Chondrocyte (in vitro differentiated cells): ENCODE measurements around the gene EPHB2. TPM values are rescaled to one million over a fixed set of nuclear protein-coding genes. Genes with fewer than 3 reads are reported as not detected.

ENCODE experiments used
- DNase-seq: peaks from one replicate; pipeline ENCODE4 v3.0.0; 2021; ENCODE audit warnings: mixed read lengths, low spot score
- H3K27ac Mint-ChIP-seq: one replicate; pipeline ENCODE4 v1.8.0; 2021; ENCODE audit warnings: mild to moderate bottlenecking, moderate library complexity, mixed read lengths; ENCODE audit not compliant: unreplicated experiment
- H3K27me3 Mint-ChIP-seq: 2 replicates; pipeline ENCODE4 v1.8.0; 2021; ENCODE audit warnings: low read depth, mixed read lengths
- H3K36me3 Mint-ChIP-seq: 2 replicates; pipeline ENCODE4 v1.8.0; 2021; ENCODE audit warnings: low read depth, mixed read lengths
- H3K4me1 Mint-ChIP-seq: 2 replicates; pipeline ENCODE4 v1.8.0; 2021; ENCODE audit warnings: low read depth, mild to moderate bottlenecking, mixed read lengths
- H3K4me3 Mint-ChIP-seq: one replicate; pipeline ENCODE4 v1.8.0; 2021; ENCODE audit warnings: mild to moderate bottlenecking, moderate library complexity, mixed read lengths; ENCODE audit not compliant: unreplicated experiment
- H3K9me3 Mint-ChIP-seq: 2 replicates; pipeline ENCODE4 v1.8.0; 2021; ENCODE audit warnings: low read depth, mixed read lengths
- total RNA-seq: library from RNA; stranded (reverse); gene quantifications from 3 replicates; pipeline ENCODE4 v1.2.1, GENCODE V29; 2021
- TF ChIP-seq, protein P1 (sequence below): fragments of 200-600 bp; sonication (generic); IDR thresholded peaks from 2 replicates; pipeline ENCODE4 v1.5.0; 2021; ENCODE audit warnings: antibody characterized with exemption, mild to moderate bottlenecking, moderate library complexity

Gene EPHB2
- total RNA-seq, 1 donor from 2014 or later = 44.6 TPM

DNA sequence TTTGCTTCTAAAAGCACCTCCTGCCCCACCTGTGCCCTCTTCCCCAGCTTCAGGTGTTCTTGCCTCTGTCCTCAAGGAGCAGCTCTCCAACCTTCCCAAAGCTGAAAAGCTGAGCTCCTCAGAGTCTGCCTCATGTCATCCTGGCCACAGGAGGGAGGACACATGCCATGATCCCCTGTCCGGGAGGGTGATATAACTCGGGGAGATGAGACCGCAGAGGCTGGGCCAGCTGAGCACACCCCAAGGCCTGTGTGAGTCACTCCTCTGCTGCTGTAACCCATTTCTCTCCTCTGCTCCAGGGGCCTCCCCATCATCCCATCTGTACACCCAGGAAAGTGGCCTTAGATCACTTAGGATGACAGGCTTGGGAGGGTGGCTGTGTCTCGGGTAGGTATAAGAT lies 49.8 kb downstream of the EPHB2 start:
- H3K36me3 Mint-ChIP-seq = no peaks in the 10 kb centered on the region
- H3K9me3 Mint-ChIP-seq = no peaks in the 10 kb centered on the region
- DNase-seq = no peak
- TF ChIP-seq, protein P1, sequence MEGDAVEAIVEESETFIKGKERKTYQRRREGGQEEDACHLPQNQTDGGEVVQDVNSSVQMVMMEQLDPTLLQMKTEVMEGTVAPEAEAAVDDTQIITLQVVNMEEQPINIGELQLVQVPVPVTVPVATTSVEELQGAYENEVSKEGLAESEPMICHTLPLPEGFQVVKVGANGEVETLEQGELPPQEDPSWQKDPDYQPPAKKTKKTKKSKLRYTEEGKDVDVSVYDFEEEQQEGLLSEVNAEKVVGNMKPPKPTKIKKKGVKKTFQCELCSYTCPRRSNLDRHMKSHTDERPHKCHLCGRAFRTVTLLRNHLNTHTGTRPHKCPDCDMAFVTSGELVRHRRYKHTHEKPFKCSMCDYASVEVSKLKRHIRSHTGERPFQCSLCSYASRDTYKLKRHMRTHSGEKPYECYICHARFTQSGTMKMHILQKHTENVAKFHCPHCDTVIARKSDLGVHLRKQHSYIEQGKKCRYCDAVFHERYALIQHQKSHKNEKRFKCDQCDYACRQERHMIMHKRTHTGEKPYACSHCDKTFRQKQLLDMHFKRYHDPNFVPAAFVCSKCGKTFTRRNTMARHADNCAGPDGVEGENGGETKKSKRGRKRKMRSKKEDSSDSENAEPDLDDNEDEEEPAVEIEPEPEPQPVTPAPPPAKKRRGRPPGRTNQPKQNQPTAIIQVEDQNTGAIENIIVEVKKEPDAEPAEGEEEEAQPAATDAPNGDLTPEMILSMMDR = no peak
- peaks cover 4% of the 10 kb centered on the region for H3K4me1 Mint-ChIP-seq
- H3K27me3 Mint-ChIP-seq = no peaks in the 10 kb centered on the region
- H3K4me3 Mint-ChIP-seq = no peak overlapping the region
- H3K27ac Mint-ChIP-seq = no peak overlapping the region

- TF ChIP-seq, protein P1 = no peak
- no peak for DNase-seq
- H3K27ac Mint-ChIP-seq = no peak overlapping the region
- H3K36me3 Mint-ChIP-seq = no peaks in the 10 kb centered on the region
- H3K4me1 Mint-ChIP-seq = no peaks in the 10 kb centered on the region
- no peak overlapping the region for H3K4me3 Mint-ChIP-seq
- no peaks in the 10 kb centered on the region for H3K27me3 Mint-ChIP-seq
- H3K9me3 Mint-ChIP-seq = no peaks in the 10 kb centered on the region
These were observed 50.5 kb downstream of the EPHB2 start for GRCh38 chr1:22761101-22761500.

GRCh38 chr1:22761821-22762220 lies 51.2 kb downstream of the EPHB2 start:
- H3K27ac Mint-ChIP-seq = no peak overlapping the region

GRCh38 chr1:22763487-22764200 lies 53.0 kb downstream of the EPHB2 start:
- DNase-seq = no peak
- TF ChIP-seq, protein P1 = no peak
- H3K36me3 Mint-ChIP-seq = no peaks in the 10 kb centered on the region
- no peak overlapping the region for H3K27ac Mint-ChIP-seq
- no peaks in the 10 kb centered on the region for H3K27me3 Mint-ChIP-seq
- H3K9me3 Mint-ChIP-seq = no peaks in the 10 kb centered on the region
- no peaks in the 10 kb centered on the region for H3K4me1 Mint-ChIP-seq
- H3K4me3 Mint-ChIP-seq = no peak overlapping the region

More at GRCh38 chr1:22761821-22762220, 51.2 kb downstream of the EPHB2 start:
- Mint-ChIP-seq H3K27me3 (no peaks in the 10 kb centered on the region), H3K36me3 (no peaks in the 10 kb centered on the region), H3K4me1 (no peaks in the 10 kb centered on the region), H3K9me3 (no peaks in the 10 kb centered on the region), H3K4me3 (no peak overlapping the region)
- TF ChIP-seq, protein P1 = no peak
- no peak for DNase-seq

GRCh38 chr1:22767852-22768251 lies 57.2 kb downstream of the EPHB2 start:
- H3K27ac Mint-ChIP-seq = no peak overlapping the region
- no peaks in the 10 kb centered on the region for H3K36me3 Mint-ChIP-seq
- H3K4me3 Mint-ChIP-seq = no peak overlapping the region
- DNase-seq = no peak
- no peaks in the 10 kb centered on the region for H3K27me3 Mint-ChIP-seq
- TF ChIP-seq, protein P1 = no peak
- no peaks in the 10 kb centered on the region for H3K9me3 Mint-ChIP-seq
- H3K4me1 Mint-ChIP-seq = peaks cover 11% of the 10 kb centered on the region
